HepG2 (cell line): ENCODE data around the gene VPS13D. TPM values are rescaled to one million over a fixed set of nuclear protein-coding genes. Genes with fewer than 3 reads are reported as not detected.
A peak's percentile ranks its signal among the peaks of the same experiment; 100 is the strongest.

Experiments used
- ATAC-seq: fragments of 200-7000 bp; cut with Tn5 transposase; 3 replicates; pipeline ENCODE4 v1.9.1; 2020; ENCODE audit warnings: mild to moderate bottlenecking, moderate library complexity
- BruUV-seq: library from RNA; stranded (reverse); fragments of 400-500 nt; replicated peaks from 2 replicates; lab custom pipeline; 2021; lab: Mats Ljungman, UMichigan
- CTCF ChIA-PET: fragments of 300-600 bp; formaldehyde crosslinking; extraction: SDS; loops from one replicate; lab custom pipeline; 2021; ENCODE audit warnings: low total read pairs, inconsistent platforms, low intra/inter-chr PET ratio; lab: Yijun Ruan, JAX
- POLR2A ChIA-PET: fragments of 350-600 bp; sonication (Branson Sonifier 250); formaldehyde crosslinking; loops from one replicate; lab custom pipeline; 2020; ENCODE audit warnings: antibody characterized with exemption, inconsistent platforms; lab: Yijun Ruan, JAX
- DNase-seq: peaks from one replicate; pipeline ENCODE4 v3.0.0-alpha.2; 2015; ENCODE audit warnings: low spot score
- FAIRE-seq: peaks from 3 replicates; lab custom pipeline; 2011; peaks lifted over from hg19 to GRCh38; lab: Jason Lieb, UNC
- H2AFZ ChIP-seq: one replicate; pipeline ENCODE4 v1.6.1; 2011; ENCODE audit warnings: low read length, inconsistent platforms
- H3K27ac ChIP-seq: fragments of 300-600 bp; 3 replicates; pipeline ENCODE4 v1.8.0; 2011; ENCODE audit warnings: mixed run types, mild to moderate bottlenecking, mixed read lengths, low read length, inconsistent platforms; ENCODE audit not compliant: insufficient read depth; ENCODE audit errors: extremely low read length
- H3K27me3 ChIP-seq, 2 experiments: fragments of 200-600 bp in 1 of 2; 2 replicates in 1 of 2; 3 replicates in 1 of 2; pipeline versions ENCODE4 v1.6.0 to v1.8.0; 2011; ENCODE audit warnings: low read length in 2 of 2, mild to moderate bottlenecking in 2 of 2, moderate library complexity in 2 of 2, inconsistent platforms in 1 of 2; ENCODE audit not compliant: insufficient read depth in 2 of 2, control insufficient read depth in 1 of 2
- H3K36me3 ChIP-seq, 2 experiments: fragments of 200-600 bp in 1 of 2; replicated peaks in 1 of 2; 2 replicates in 1 of 2; 3 replicates in 1 of 2; pipeline versions ENCODE4 v1.5.1 to v1.8.0; 2011; ENCODE audit warnings: low read length in 2 of 2, inconsistent platforms in 1 of 2; ENCODE audit not compliant: insufficient read depth in 2 of 2, control insufficient read depth in 1 of 2
- H3K4me1 ChIP-seq: 2 replicates; pipeline ENCODE4 v1.5.1; 2012; ENCODE audit warnings: low read length, inconsistent platforms; ENCODE audit not compliant: insufficient read depth
- H3K4me2 ChIP-seq: 2 replicates; pipeline ENCODE4 v1.6.0; 2011; ENCODE audit warnings: low read depth, low read length, inconsistent platforms
- H3K4me3 ChIP-seq, 3 experiments: fragments of 200-600 bp in 1 of 3; sonication (generic), shearing (Covaris generic) in 1 of 3; replicated peaks in 1 of 3; 2 replicates each; pipeline ENCODE4 v1.5.1; 2011 to 2016; ENCODE audit warnings: low read length in 3 of 3, inconsistent platforms in 2 of 3, low read depth in 2 of 3, mild to moderate bottlenecking in 2 of 3, control low read depth in 1 of 3, mixed read lengths in 1 of 3; ENCODE audit not compliant: insufficient read depth in 1 of 3
- H3K79me2 ChIP-seq: one replicate; pipeline ENCODE4 v1.6.1; 2011; ENCODE audit warnings: low read length, inconsistent platforms; ENCODE audit not compliant: insufficient read depth
- H3K9ac ChIP-seq: 2 replicates; pipeline ENCODE4 v1.6.0; 2011; ENCODE audit warnings: mild to moderate bottlenecking, low read depth, low read length, inconsistent platforms; ENCODE audit not compliant: insufficient read depth
- H3K9me3 ChIP-seq: 2 replicates; pipeline ENCODE4 v1.5.1; 2012; ENCODE audit warnings: mild to moderate bottlenecking, low read length
- H4K20me1 ChIP-seq: 2 replicates; pipeline ENCODE4 v1.6.0; 2011; ENCODE audit warnings: inconsistent platforms, mild to moderate bottlenecking, low read length, moderate library complexity; ENCODE audit not compliant: insufficient read depth
- EP300 ChIP-seq, 3 experiments: sonication (generic) in 1 of 3; formaldehyde crosslinking in 1 of 3; IDR thresholded peaks; 2 replicates each; pipeline versions ENCODE4 v1.5.1 to v1.6.1; 2011 to 2020; ENCODE audit warnings: low read depth in 2 of 3, low read length in 2 of 3, borderline replicate concordance in 1 of 3, improper control_type of control experiment in 1 of 3, mild to moderate bottlenecking in 1 of 3, missing genetic modification reagents in 1 of 3, moderate library complexity in 1 of 3
- NCOA2 ChIP-seq: sonication (generic); formaldehyde crosslinking; IDR thresholded peaks from 2 replicates; pipeline ENCODE4 v1.8.0; 2022; ENCODE audit warnings: inconsistent platforms
- NFRKB ChIP-seq: fragments of 450-650 bp; IDR thresholded peaks from 2 replicates; pipeline ENCODE4 v1.6.1; 2017
- NONO ChIP-seq, 2 experiments: fragments of 450-650 bp in 1 of 2; sonication (generic) in 1 of 2; formaldehyde crosslinking in 1 of 2; IDR thresholded peaks in 1 of 2; conservative IDR thresholded peaks in 1 of 2; 2 replicates each; pipeline versions ENCODE4 v1.6.1 to v1.8.0; 2017 to 2022; ENCODE audit warnings: mild to moderate bottlenecking in 1 of 2, missing genetic modification reagents in 1 of 2, moderate library complexity in 1 of 2
- ZNF232 ChIP-seq: sonication (generic); formaldehyde crosslinking; IDR thresholded peaks from 2 replicates; pipeline ENCODE4 v1.4.0; 2020; ENCODE audit warnings: missing genetic modification reagents, borderline replicate concordance
- ZNF737 ChIP-seq: sonication (generic); formaldehyde crosslinking; IDR thresholded peaks from 2 replicates; pipeline ENCODE4 v1.5.0; 2020; ENCODE audit warnings: missing genetic modification reagents, mild to moderate bottlenecking, borderline replicate concordance
- ZNF773 ChIP-seq: sonication (generic); formaldehyde crosslinking; IDR thresholded peaks from 2 replicates; pipeline ENCODE4 v1.4.0; 2020; ENCODE audit warnings: missing genetic modification reagents, borderline replicate concordance
- WGBS: methylation state at CpG from one replicate; pipeline ENCODE4 v1.1.6; 2017; ENCODE audit warnings: low lambda C conversion rate; 5-methylcytosine and 5-hydroxymethylcytosine counted together
- in situ Hi-C: cut with HindIII; loops from 2 replicates; pipeline ENCODE4 v1.10.0; 2017; ENCODE audit warnings: low pct_unique_long_range_greater_than_20kb; ENCODE audit not compliant: extremely low pct_ligation_motif_present
- intact Hi-C: fragments of 100-400 bp; cut with micrococcal nuclease; formaldehyde crosslinking; loops from one replicate; pipeline ENCODE4 v1.10.0; 2022; ENCODE audit not compliant: unreplicated experiment
- polyA plus RNA-seq, 8 experiments: library from polyadenylated mRNA; depleted of rRNA in 3 of 8; stranded (reverse) in 7 of 8; unstranded in 1 of 8; fragments of >200 nt; fragmentation: Illumina TruSeq in 4 of 8; extraction: Trizol in 4 of 8; gene quantifications; 2 replicates each; pipeline versions ENCODE4 v1.2.1 to v1.2.3, GENCODE V29; 2011 to 2016; ENCODE audit warnings: low read depth in 4 of 8, missing spikeins in 1 of 8, mixed read lengths in 1 of 8; ENCODE audit not compliant: insufficient read depth in 1 of 8
- total RNA-seq, 5 experiments: library from RNA; depleted of rRNA; stranded (reverse); fragments of >200 nt; fragmentation: Illumina TruSeq; extraction: Trizol; gene quantifications; 2 replicates each; pipeline ENCODE4 v1.2.3, GENCODE V29; 2016; ENCODE audit warnings: low read depth in 1 of 5
- TF ChIP-seq, protein P1 (sequence below): sonication (generic); formaldehyde crosslinking; IDR thresholded peaks from 2 replicates; pipeline ENCODE4 v1.4.0; 2020; ENCODE audit warnings: mild to moderate bottlenecking, missing genetic modification reagents
- TF ChIP-seq, protein P2 (sequence below): IDR thresholded peaks from 2 replicates; pipeline ENCODE4 v1.6.1; 2016; ENCODE audit warnings: control low read depth
- TF ChIP-seq, protein P3 (sequence below): sonication (generic); formaldehyde crosslinking; IDR thresholded peaks from 2 replicates; pipeline ENCODE4 v1.8.1; 2023; ENCODE audit warnings: mild to moderate bottlenecking, inconsistent platforms, moderate library complexity, missing genetic modification reagents, borderline replicate concordance

The VPS13D gene
- total and polyA plus RNA-seq, 2 of the 13 experiments (the other 11 are each of a cell fraction or from before 2014, with no cell fraction given), result 8.6 to 13.9 TPM

DNA sequence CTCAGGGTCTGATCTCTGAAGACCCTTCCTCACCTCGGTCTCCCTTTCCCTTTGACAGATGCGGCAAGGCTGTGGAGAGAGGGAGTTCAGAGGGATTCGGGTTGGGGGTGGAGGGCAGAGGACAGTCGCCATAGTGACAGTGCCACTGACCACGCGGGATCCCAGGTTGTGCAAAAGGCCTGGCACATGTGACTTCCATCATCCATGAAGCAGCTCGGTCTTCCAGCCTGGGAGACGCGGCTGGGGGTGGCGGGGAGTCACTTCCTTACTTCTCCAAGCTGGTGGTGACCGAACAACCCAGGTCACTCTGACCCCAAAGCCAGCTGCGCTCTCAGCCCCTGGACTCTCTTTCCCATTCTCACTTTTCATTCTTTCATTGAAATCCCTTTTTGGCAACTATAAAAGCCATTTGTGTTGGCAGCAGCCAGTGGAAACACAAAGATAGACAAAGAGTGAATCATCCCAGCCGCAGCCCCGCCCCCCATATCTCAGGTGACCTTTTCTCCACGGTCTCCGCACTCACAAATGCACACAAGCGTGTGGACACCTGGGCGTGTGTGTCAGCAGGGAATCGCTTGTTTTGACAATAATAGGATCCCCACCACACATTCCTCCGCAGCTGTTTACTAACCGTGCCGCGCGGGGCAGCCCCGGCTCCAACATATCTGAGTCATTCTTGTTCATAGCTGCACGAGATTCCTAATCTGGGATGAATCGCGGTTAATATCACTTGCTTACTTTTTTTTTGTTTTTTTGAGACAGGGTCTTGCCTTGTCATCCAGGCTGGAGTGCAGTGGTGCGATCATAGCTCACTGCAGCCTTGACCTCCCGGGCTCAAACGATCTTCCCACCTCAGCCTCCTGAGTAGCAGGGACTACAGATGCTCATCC, 319.9 kb downstream of the VPS13D start:
- Histone ChIP-seq H3K9me3 (no peaks in the 10 kb centered on the region), H3K27ac (no peak overlapping the region), H3K4me2 (peak overlapping the region; percentile 65), H3K4me1 (peaks cover 81% of the 10 kb centered on the region), H3K79me2 (no peaks in the 10 kb centered on the region), H3K9ac (peak overlapping the region; percentile 26; the same call in 1 of the 2 replicates), H3K36me3 (no peaks in the 10 kb centered on the region), H3K27me3 (peaks cover 2 to 14% of the 10 kb centered on the region in 2 experiments; a peak in 3 of 5 replicates), H2AFZ (no peak overlapping the region), H4K20me1 (no peaks in the 10 kb centered on the region), H3K4me3 (peak overlapping the region in 2 of 3 experiments; percentile 10 to 40; a peak in 1 of 6 replicates)
- CTCF ChIA-PET, result no interaction called here
- ATAC-seq (peak; percentile 47), FAIRE-seq (peak; percentile 42), DNase-seq (peak; percentile 90)
- POLR2A ChIA-PET, result interaction anchor here (0.8 to 2.5 kb wide), 10 partner anchors 11 to 71 kb away, joined by 3 to 14 read pairs (median 4); no protein-coding TSS in a partner anchor
- in situ Hi-C loops, result loop anchor here (5.0 kb wide), 1 partner anchor 68 kb away; the partner anchor contains the start of gene DHRS3
- WGBS, result 13% methylated on average over 29 of the region's 31 CpGs
- no TSS peak for BruUV-seq
- intact Hi-C loops, result no loop called here
- TF ChIP-seq, protein P1, sequence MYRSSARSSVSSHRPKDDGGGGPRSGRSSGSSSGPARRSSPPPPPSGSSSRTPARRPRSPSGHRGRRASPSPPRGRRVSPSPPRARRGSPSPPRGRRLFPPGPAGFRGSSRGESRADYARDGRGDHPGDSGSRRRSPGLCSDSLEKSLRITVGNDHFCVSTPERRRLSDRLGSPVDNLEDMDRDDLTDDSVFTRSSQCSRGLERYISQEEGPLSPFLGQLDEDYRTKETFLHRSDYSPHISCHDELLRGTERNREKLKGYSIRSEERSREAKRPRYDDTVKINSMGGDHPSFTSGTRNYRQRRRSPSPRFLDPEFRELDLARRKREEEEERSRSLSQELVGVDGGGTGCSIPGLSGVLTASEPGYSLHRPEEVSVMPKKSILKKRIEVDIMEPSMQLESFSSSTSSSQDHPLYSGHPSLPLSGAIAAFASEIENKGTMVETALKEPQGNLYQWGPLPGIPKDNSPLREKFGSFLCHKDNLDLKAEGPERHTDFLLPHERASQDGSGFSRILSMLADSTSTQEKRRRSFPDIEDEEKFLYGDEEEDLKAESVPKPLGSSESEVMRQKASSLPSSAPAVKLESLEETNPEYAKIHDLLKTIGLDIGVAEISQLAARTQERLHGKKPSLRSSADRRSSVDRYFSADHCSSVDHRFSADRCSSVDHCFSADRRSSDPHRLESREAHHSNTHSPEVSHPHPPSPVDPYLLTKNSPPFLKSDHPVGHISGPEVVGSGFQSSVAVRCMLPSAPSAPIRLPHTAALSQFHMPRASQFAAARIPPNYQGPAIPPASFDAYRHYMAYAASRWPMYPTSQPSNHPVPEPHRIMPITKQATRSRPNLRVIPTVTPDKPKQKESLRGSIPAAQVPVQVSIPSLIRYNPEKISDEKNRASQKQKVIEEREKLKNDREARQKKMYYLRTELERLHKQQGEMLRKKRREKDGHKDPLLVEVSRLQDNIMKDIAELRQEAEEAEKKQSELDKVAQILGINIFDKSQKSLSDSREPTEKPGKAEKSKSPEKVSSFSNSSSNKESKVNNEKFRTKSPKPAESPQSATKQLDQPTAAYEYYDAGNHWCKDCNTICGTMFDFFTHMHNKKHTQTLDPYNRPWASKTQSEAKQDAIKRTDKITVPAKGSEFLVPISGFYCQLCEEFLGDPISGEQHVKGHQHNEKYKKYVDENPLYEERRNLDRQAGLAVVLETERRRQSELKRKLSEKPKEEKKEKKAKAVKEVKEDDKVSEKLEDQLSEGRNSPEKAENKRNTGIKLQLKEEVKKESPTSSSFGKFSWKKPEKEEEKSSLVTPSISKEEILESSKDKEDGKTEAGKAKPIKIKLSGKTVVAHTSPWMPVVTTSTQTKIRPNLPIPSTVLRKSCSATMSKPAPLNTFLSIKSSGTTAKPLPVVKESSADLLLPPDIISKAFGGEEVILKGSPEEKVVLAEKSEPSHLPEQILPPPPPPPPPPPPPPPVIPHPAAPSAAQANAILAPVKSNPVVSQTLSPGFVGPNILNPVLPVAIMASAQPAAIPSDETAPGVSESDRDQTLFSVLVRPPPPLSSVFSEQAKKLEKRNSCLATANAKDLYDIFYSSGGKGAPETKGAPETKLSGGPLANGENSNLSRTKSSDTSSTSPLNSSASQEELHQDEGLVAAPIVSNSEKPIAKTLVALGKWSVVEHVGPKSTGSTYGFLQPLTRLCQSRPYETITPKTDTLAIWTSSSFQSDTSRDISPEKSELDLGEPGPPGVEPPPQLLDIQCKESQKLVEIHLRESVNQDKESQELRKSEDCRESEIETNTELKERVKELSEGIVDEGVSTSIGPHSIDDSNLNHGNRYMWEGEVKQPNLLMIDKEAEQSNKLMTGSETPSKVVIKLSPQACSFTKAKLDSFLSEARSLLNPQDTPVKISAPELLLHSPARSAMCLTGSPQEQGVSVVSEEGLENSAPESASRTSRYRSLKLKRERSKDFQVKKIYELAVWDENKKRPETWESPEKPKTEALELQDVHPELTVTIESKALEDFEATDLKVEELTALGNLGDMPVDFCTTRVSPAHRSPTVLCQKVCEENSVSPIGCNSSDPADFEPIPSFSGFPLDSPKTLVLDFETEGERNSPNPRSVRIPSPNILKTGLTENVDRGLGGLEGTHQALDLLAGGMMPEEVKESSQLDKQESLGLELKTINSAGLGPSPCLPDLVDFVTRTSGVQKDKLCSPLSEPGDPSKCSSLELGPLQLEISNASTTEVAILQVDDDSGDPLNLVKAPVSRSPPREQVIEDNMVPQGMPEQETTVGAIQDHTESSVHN (CRISPR knock-in tag), result no peak
- TF ChIP-seq EP300 (IDR thresholded peaks at IDR 0.05; ENCODE audit: low read depth in 2 of 2, low read length in 2 of 2), result peak in 1 of 2 experiments; percentile 43; a peak in 3 of 4 replicates
- TF ChIP-seq EP300 (CRISPR knock-in tag; IDR thresholded peaks at IDR 0.05; ENCODE audit: borderline replicate concordance), result peak; percentile 45; the same call in 1 of the 2 replicates
- TF ChIP-seq ZNF737, result no peak
- no peak for TF ChIP-seq ZNF773 (CRISPR knock-in tag)
- no peak for TF ChIP-seq ZNF232 (CRISPR knock-in tag)
- no peak for TF ChIP-seq NONO (IDR thresholded peaks at IDR 0.05)
- no peak for TF ChIP-seq NONO (CRISPR knock-in tag; conservative IDR thresholded peaks at IDR 0.05)
- TF ChIP-seq, protein P2, sequence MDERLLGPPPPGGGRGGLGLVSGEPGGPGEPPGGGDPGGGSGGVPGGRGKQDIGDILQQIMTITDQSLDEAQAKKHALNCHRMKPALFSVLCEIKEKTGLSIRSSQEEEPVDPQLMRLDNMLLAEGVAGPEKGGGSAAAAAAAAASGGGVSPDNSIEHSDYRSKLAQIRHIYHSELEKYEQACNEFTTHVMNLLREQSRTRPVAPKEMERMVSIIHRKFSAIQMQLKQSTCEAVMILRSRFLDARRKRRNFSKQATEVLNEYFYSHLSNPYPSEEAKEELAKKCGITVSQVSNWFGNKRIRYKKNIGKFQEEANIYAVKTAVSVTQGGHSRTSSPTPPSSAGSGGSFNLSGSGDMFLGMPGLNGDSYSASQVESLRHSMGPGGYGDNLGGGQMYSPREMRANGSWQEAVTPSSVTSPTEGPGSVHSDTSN (CRISPR knock-in tag), result no peak
- TF ChIP-seq NFRKB, result no peak
- TF ChIP-seq NCOA2 (CRISPR knock-in tag), result peak; percentile 24; the same call in 1 of the 2 replicates
- TF ChIP-seq, protein P3, sequence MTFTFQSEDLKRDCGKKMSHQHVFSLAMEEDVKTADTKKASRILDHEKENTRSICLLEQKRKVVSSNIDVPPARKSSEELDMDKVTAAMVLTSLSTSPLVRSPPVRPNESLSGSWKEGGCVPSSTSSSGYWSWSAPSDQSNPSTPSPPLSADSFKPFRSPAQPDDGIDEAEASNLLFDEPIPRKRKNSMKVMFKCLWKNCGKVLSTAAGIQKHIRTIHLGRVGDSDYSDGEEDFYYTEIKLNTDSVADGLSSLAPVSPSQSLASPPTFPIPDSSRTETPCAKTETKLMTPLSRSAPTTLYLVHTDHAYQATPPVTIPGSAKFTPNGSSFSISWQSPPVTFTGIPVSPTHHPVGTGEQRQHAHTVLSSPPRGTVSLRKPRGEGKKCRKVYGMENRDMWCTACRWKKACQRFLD (CRISPR knock-in tag), result no peak
